B cell (primary cell): ENCODE results near the gene ELL. TPM values are rescaled to one million over a fixed set of nuclear protein-coding genes. Genes with fewer than 3 reads are reported as not detected.

Experiments used
- ATAC-seq: fragments of 200-7000 bp; cut with Tn5 transposase; one replicate; pipeline ENCODE4 v1.10.0; 2021; ENCODE audit warnings: low read depth, mild to moderate bottlenecking, moderate number of reproducible peaks, moderate library complexity
- CTCF ChIA-PET: fragments of 350-600 bp; sonication (Branson Sonifier 250); formaldehyde crosslinking; loops from one replicate; lab custom pipeline; 2021; ENCODE audit warnings: antibody characterized with exemption, inconsistent platforms; lab: Charles Lee
- POLR2A ChIA-PET: fragments of 350-600 bp; sonication (Branson Sonifier 250); formaldehyde crosslinking; loops from one replicate; lab custom pipeline; 2021; ENCODE audit warnings: antibody characterized with exemption; lab: Charles Lee
- DNase-seq: peaks from one replicate; pipeline ENCODE4 v3.0.0; 2013
- H2AFZ ChIP-seq: 2 replicates; pipeline ENCODE4 v1.6.1; 2012; ENCODE audit warnings: mild to moderate bottlenecking, low read depth, low read length; ENCODE audit not compliant: insufficient read depth, poor library complexity, severe bottlenecking
- H3K27ac ChIP-seq, 2 donors: 1 replicate in 1 of 2; 2 replicates in 1 of 2; pipeline ENCODE4 v1.5.1; 2012 to 2013; ENCODE audit warnings: low read length in 2 of 2, mild to moderate bottlenecking in 2 of 2, moderate library complexity in 1 of 2
- H3K27me3 ChIP-seq, 4 experiments: fragments of 200-600 bp in 1 of 4; sonication (generic) in 1 of 4; replicated peaks in 1 of 4; 1 replicate in 2 of 4; 2 replicates in 2 of 4; pipeline versions ENCODE4 v1.6.1 to v1.7.0; 2013 to 2016; ENCODE audit warnings: low read length in 3 of 4, mild to moderate bottlenecking in 2 of 4, mixed read lengths in 1 of 4, moderate library complexity in 1 of 4; ENCODE audit not compliant: insufficient read depth in 4 of 4, control insufficient read depth in 3 of 4; ENCODE audit errors: control extremely low read depth in 1 of 4
- H3K36me3 ChIP-seq, 2 experiments: replicated peaks in 1 of 2; 1 replicate in 1 of 2; 2 replicates in 1 of 2; pipeline versions ENCODE4 v1.6.1 to v1.7.1; 2013; ENCODE audit warnings: low read length in 1 of 2; ENCODE audit not compliant: insufficient read depth in 2 of 2, control insufficient read depth in 1 of 2; ENCODE audit errors: control extremely low read depth in 1 of 2, extremely low read depth in 1 of 2
- H3K4me1 ChIP-seq, 2 donors: fragments of 200-600 bp in 1 of 2; sonication (generic) in 1 of 2; 1 replicate in 1 of 2; 2 replicates in 1 of 2; pipeline versions ENCODE4 v1.5.1 to v1.6.1; 2013 to 2017; ENCODE audit warnings: low read length in 2 of 2; ENCODE audit not compliant: control insufficient read depth in 2 of 2, insufficient read depth in 2 of 2
- H3K4me2 ChIP-seq: replicated peaks from 2 replicates; pipeline ENCODE3; 2012; ENCODE audit warnings: mild to moderate bottlenecking, low read depth, low read length; ENCODE audit not compliant: poor library complexity, severe bottlenecking
- H3K4me3 ChIP-seq, 5 experiments: fragments of 200-600 bp in 1 of 5; sonication (generic) in 1 of 5; 1 replicate in 3 of 5; 2 replicates in 2 of 5; pipeline versions ENCODE4 v1.5.1 to v1.7.0; 2011 to 2016; ENCODE audit warnings: low read length in 4 of 5, mild to moderate bottlenecking in 4 of 5, low read depth in 2 of 5, control low read depth in 1 of 5, moderate library complexity in 1 of 5; ENCODE audit not compliant: insufficient read depth in 1 of 5; ENCODE audit errors: control extremely low read depth in 1 of 5, extremely low read depth in 1 of 5
- H3K79me2 ChIP-seq: fragments of 200-600 bp; sonication (generic); one replicate; pipeline ENCODE4 v1.6.0; 2016; ENCODE audit warnings: low read length; ENCODE audit not compliant: control insufficient read depth, insufficient read depth
- H3K9ac ChIP-seq: fragments of 200-600 bp; sonication (generic); 2 replicates; pipeline ENCODE4 v1.6.1; 2017; ENCODE audit warnings: mild to moderate bottlenecking, low read length, moderate library complexity
- H3K9me3 ChIP-seq, 3 donors: one replicate each; pipeline versions ENCODE4 v1.6.1 to v1.7.1; 2013; ENCODE audit warnings: low read length in 2 of 3; ENCODE audit not compliant: control insufficient read depth in 2 of 3, insufficient read depth in 1 of 3; ENCODE audit errors: control extremely low read depth in 1 of 3
- H4K20me1 ChIP-seq: 2 replicates; pipeline ENCODE4 v1.6.0; 2012; ENCODE audit warnings: mild to moderate bottlenecking, low read length; ENCODE audit not compliant: insufficient read depth, control insufficient read depth, poor library complexity, severe bottlenecking
- H3K27ac Mint-ChIP-seq: one replicate; pipeline ENCODE4 v1.8.0; 2021; ENCODE audit warnings: mixed read lengths
- H3K27me3 Mint-ChIP-seq: one replicate; pipeline ENCODE4 v1.8.0; 2021; ENCODE audit warnings: mixed read lengths
- H3K4me1 Mint-ChIP-seq: one replicate; pipeline ENCODE4 v1.8.0; 2021; ENCODE audit warnings: mixed read lengths
- H3K4me3 Mint-ChIP-seq: one replicate; pipeline ENCODE4 v1.8.0; 2021; ENCODE audit warnings: mixed read lengths
- H3K9me3 Mint-ChIP-seq: one replicate; pipeline ENCODE4 v1.8.0; 2022; ENCODE audit warnings: mixed read lengths; ENCODE audit not compliant: insufficient read depth
- CTCF ChIP-seq: fragments of 200-600 bp; IDR thresholded peaks from one replicate; pipeline ENCODE4 v1.8.0; 2022; ENCODE audit warnings: antibody characterized with exemption, mild to moderate bottlenecking
- EZH2 ChIP-seq: IDR thresholded peaks from 2 replicates; pipeline ENCODE4 v1.6.1; 2012; ENCODE audit warnings: borderline replicate concordance, low read depth, mild to moderate bottlenecking, moderate library complexity, low read length; ENCODE audit not compliant: insufficient read depth, poor library complexity, severe bottlenecking
- WGBS: methylation state at CpG from one replicate; pipeline ENCODE4 v1.1.5; 2013; ENCODE audit warnings: missing lambda C conversion rate; ENCODE audit not compliant: insufficient coverage; 5-methylcytosine and 5-hydroxymethylcytosine counted together
- intact Hi-C: fragments of 100-400 bp; cut with micrococcal nuclease; formaldehyde crosslinking; loops from one replicate; pipeline ENCODE4 v1.10.0; 2022
- polyA plus RNA-seq: library from polyadenylated mRNA; depleted of rRNA; stranded (reverse); fragments of >200 nt; gene quantifications from 2 replicates; pipeline ENCODE4 v1.2.3, GENCODE V29; 2012
- total RNA-seq, 2 donors: library from RNA; stranded (reverse); fragments of 120-200 nt in 1 of 2; gene quantifications; 1 replicate in 1 of 2; 2 replicates in 1 of 2; pipeline versions ENCODE4 v1.2.3 to v1.2.4, GENCODE V29; 2013 to 2022

ELL gene
- total and polyA plus RNA-seq, 2 donors (not counting 1 experiment from before 2014, with no cell fraction given), result 21.2 to 31.4 TPM

DNA sequence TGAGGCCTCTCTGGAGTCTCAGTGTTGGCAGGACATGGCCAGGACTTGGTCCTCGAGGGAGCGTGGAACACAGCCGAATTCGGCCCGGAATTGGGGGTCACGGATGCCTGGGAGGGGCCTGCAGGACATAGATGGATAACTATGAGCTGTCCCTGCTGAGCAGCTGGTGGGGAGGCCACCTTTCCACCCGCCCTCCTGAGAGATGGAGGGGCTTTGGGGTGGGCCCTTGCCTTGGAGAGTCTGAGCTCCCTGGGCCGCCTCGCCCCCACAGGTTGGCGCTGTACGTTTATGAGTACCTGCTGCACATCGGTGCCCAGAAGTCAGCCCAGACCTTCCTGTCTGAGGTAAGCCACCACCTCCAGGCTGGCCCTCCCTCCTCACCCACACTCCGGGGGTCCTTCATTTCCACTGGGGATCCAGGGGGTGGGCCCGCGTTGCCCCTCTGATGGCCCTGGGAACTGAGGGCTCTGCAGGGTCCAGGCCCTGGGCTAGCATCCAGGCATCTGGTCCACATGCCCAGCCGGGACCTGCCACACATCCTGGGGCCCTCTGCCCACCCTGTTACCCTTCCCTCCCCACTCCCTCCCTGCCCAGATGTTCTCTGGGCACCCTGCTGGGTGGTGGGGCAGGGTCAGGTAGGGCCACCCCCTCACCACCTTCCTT is 94.7 kb downstream of the ELL start:
- CTCF ChIA-PET, result interaction anchor here (2.4 kb wide), 1 partner anchor 39 kb away, joined by 7 read pairs; no protein-coding TSS in a partner anchor
- Mint-ChIP-seq H3K4me3 (no peak overlapping the region), H3K4me1 (peaks cover 27% of the 10 kb centered on the region), H3K27ac (peak overlapping the region; percentile 77), H3K27me3 (no peaks in the 10 kb centered on the region), H3K9me3 (no peaks in the 10 kb centered on the region)
- H4K20me1 ChIP-seq, result peaks cover 23% of the 10 kb centered on the region
- no peaks in the 10 kb centered on the region for H3K9me3 ChIP-seq
- TF ChIP-seq CTCF (no peak), EZH2 (no peak)
- WGBS, result 91% methylated on average over 15 of the region's 16 CpGs
- POLR2A ChIA-PET, result interaction anchor here (1.2 kb wide), 1 partner anchor 148 kb away, joined by 5 read pairs; no protein-coding TSS in a partner anchor
- H3K9ac ChIP-seq, result no peak overlapping the region
- H3K27me3 ChIP-seq, result no peaks in the 10 kb centered on the region
- peaks cover 26% of the 10 kb centered on the region for H3K79me2 ChIP-seq
- no peaks in the 10 kb centered on the region for H3K36me3 ChIP-seq
- ATAC-seq (no peak), DNase-seq (peak; percentile 43)
- no peak overlapping the region for H3K4me3 ChIP-seq
- H2AFZ ChIP-seq, result no peak overlapping the region
- H3K27ac ChIP-seq, result no peak overlapping the region
- H3K4me2 ChIP-seq, result no peak overlapping the region
- intact Hi-C loops, result no loop called here
- peaks cover 26 to 38% of the 10 kb centered on the region in 2 donors for H3K4me1 ChIP-seq

GRCh38 chr19:18426416-18426767 is 95.5 kb downstream of the ELL start:
- peaks cover 25% of the 10 kb centered on the region for H4K20me1 ChIP-seq
- Mint-ChIP-seq H3K9me3 (no peaks in the 10 kb centered on the region), H3K4me3 (no peak overlapping the region), H3K27me3 (no peaks in the 10 kb centered on the region), H3K4me1 (peaks cover 30% of the 10 kb centered on the region), H3K27ac (peak overlapping the region; percentile 46)
- no peaks in the 10 kb centered on the region for H3K27me3 ChIP-seq
- peaks cover 22% of the 10 kb centered on the region for H3K79me2 ChIP-seq
- no peak overlapping the region for H2AFZ ChIP-seq
- ChIA-PET POLR2A (no interaction called here), CTCF (interaction anchor here (0.6 to 2.4 kb wide), 2 partner anchors 38 to 156 kb away, joined by 3 to 7 read pairs; no protein-coding TSS in a partner anchor)
- DNase-seq (peak; percentile 37), ATAC-seq (no peak)
- no peaks in the 10 kb centered on the region for H3K9me3 ChIP-seq
- no peak overlapping the region for H3K4me3 ChIP-seq
- H3K4me1 ChIP-seq, result peaks cover 28 to 41% of the 10 kb centered on the region in 2 donors
- H3K27ac ChIP-seq, result no peak overlapping the region
- WGBS, result 95% methylated on average over 8 of the region's 8 CpGs
- H3K9ac ChIP-seq, result no peak overlapping the region
- intact Hi-C loops, result no loop called here
- TF ChIP-seq EZH2 (no peak), CTCF (no peak)
- H3K36me3 ChIP-seq, result no peaks in the 10 kb centered on the region
- H3K4me2 ChIP-seq, result no peak overlapping the region
